C1 segment of cervical spinal cord (tissue), 14 donors: ENCODE measurements around the gene ANGEL1.
A peak's percentile ranks its signal among the peaks of the same experiment; 100 is the strongest.

Experiments used
- DNase-seq, 14 donors: peaks; one replicate each; lab custom pipeline; 2025; lab: John Stamatoyannopoulos, UW

The ANGEL1 gene

DNA sequence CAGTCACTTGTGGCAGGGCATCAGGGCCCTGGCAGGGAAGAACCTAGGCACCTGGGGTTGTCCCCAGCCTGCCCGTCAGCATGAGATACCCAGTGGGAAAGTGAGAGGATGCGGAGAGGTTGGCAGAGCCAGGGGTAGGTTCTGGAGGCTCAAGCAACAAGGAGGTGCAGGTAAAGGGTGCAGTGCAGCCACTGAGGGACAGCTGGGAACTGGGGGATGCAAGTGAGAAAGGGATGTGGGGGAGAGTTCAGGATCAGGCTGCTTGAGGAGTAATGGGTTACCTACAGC, 32.7 kb downstream of the ANGEL1 start:
- DNase-seq: no peak

- DNase-seq: no peak
Observed at GRCh38 chr14:76779221-76780057, 33.2 kb downstream of the ANGEL1 start.

DNA sequence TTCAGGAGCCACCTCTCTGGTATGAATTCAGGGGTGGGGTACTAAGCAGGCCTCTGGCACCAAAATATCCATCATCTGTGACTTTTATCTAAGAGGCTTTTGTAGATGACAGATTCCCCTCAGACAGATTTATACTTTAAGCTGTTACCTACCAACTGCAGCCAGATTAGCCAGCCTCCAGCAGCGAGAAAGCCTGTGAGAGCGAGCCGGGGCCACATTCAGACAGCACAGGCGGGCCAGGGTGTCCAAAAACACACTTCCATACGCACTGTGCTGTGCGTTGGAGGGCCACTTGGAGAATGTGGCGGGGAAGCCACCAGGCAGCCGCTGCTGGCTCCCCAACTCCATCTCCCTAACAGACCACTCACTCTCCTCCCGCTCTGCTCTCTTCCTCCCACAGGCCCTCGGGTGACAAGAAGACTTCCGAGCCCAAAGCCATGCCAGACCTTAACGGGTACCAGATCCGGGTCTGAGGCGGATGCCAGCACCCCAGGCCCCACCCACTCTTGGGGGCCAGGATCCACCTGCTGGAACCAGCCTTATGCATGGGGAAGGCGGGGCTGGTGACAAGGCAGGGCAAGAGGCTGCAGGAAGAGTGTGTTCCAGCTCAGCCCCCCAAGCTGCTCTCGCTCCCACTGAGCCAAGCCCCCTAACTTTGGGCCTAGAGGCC, 34.0 kb downstream of the ANGEL1 start:
- no peak for DNase-seq

DNA sequence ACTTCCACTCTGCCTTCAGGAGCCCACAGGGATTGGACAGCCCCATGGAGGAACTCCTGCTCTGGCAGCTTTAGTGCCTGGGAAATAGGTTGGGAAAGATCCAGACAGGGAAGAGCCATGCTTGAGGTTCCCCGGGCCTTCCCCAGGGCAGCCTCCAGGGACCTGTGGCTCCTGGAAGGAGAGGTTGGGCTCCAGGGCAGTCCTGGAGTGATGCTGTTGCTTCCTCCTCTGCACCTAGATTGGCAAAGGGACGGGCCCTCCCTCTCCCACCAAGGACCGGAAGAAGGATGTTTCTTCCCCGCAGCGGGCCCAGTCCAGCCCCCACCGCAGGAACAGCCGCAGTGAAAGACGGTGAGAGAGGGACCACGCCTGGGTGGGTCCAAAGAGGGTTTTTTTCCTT, 35.0 kb downstream of the ANGEL1 start:
- DNase-seq: no peak

DNA sequence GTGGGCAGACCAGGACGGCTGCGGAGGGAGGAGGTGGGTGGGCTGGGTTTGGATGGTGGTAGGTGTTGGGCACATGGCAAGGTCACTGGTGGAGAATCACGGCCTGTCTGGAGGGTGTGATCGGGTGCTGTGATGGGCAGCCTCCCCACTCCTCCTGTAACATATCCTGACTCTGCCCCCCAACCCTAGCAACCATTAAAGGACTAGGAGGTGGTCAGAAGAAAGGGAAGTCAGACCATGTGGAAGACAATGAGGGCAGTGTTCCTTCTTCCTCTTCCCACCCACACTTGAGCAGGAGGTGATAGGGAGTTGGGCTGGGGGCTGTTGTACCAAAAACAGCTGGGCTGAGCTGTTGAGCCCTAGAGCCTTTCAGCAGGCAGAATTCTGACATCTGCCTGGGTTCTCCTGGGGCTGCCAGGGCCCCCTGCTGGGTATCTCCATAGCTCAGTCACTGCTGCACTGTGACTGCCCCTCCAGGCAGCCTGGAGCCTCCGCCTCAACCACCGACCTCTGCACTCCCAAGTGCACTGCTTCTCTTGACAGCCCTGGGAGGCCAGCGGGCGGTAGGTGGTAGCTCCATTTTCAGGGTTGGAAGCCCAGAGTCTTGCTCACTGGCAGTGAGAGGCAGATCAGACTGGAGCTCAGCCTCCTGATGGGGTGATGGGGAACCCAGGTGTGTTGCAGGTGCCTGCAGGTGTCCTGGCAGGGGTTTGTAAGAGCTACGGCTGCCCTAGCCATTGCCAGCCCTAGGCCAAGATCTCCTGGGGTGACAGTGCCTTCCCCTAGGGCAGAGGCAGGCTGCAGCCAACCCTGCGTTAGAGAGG, 36.0 kb downstream of the ANGEL1 start:
- DNase-seq: no peak

DNA sequence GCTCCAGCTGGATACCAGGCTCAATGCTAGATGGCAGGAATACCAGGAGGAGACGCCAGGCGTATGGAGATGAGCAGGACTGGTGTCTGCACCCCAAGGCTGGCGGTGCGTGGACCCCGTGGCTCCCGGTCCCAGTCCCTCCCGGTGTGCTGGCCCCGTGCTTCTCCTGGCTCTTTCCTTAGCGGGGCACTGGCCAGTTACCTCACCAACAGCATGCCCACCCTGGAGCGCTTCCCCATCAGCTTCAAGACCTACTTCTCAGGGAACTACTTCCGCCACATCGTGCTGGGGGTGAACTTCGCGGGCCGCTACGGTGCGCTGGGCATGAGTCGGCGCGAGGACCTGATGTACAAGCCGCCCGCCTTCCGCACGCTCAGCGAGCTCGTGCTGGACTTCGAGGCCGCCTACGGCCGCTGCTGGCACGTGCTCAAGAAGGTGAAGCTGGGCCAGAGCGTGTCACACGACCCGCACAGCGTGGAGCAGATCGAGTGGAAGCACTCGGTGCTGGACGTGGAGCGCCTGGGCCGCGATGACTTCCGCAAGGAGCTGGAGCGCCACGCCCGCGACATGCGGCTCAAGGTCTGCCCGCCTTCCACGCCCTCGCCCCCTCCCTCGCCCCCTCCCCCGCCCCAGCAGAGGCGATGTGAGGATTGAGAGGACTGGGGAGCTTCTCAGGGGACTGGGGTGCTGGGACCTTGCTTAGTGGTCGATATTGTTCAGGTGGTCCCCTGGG, 36.8 kb downstream of the ANGEL1 start:
- no peak for DNase-seq

- no peak for DNase-seq
Observed at GRCh38 chr14:76774821-76775694, 37.6 kb downstream of the ANGEL1 start.

- no peak for DNase-seq
Observed at GRCh38 chr14:76773956-76774820, 38.5 kb downstream of the ANGEL1 start.

DNA sequence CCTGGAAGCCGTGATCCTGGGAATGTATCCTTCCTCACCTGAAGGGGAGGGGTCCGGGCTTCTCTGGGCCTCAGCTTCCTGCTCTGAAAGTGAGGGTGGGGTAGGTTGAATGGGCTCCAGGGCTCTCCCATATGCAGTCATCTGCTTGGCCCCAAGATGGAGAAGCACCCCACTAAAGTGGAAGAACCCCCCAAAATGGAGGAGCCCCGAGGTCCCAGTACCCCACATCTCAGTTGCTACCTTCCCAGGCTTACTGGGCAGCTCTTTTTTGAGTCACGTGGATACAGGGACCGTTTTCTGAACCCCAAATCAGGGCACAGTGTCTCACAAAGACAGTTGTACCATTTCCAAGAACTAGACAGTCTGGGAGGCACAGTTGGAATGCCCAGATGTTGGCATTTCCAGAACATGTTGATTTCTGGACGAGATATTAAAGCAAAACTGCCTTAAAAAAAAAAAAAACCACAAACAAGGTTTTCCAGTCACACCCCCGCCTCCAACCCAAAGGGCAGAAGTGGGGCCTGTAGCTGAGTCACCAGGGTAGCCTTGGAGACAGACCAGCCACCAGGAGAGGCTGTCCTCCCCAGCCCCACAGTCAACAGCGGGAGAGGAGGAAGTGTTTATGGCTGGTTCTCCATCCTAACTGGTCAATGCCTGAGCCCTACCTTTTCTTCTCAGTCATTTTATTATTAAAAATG, 39.3 kb downstream of the ANGEL1 start:
- peak in 5 of 14 donors; percentile 29 to 77 (median 47) for DNase-seq

GRCh38 chr14:76772300-76773187, 40.1 kb downstream of the ANGEL1 start:
- peak in 5 of 14 donors; percentile 61 to 69 (median 67) for DNase-seq

DNA sequence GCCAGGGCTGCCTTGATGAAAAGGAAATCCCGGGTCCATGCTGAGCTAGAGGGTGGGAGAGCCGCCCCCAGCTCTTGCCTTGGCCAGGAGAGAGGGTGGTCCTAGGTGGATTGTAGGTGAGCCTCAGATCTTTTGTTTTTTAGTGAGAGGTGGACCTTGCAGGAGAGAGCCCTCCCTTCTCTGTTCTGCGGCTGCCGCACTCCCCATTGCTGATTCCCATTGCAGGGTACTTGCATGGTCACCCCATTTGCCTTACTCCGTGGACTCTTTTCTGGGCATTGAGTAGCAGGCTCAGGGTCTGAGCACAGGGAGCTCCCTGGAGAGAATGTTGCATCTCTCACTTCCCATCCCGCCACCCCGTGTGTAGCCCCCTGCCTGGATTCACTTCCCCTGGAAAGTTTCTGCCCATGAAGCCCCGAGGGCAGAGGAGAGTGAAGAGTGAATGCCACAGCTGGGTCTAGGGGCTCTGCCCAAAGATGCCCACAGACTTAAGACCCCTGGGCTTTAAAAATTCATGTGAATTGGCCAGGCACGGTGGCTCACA, 41.2 kb downstream of the ANGEL1 start:
- no peak for DNase-seq

GRCh38 chr14:76770521-76771436, 41.9 kb downstream of the ANGEL1 start:
- peak in 1 of 14 donors; percentile 34 for DNase-seq

DNA sequence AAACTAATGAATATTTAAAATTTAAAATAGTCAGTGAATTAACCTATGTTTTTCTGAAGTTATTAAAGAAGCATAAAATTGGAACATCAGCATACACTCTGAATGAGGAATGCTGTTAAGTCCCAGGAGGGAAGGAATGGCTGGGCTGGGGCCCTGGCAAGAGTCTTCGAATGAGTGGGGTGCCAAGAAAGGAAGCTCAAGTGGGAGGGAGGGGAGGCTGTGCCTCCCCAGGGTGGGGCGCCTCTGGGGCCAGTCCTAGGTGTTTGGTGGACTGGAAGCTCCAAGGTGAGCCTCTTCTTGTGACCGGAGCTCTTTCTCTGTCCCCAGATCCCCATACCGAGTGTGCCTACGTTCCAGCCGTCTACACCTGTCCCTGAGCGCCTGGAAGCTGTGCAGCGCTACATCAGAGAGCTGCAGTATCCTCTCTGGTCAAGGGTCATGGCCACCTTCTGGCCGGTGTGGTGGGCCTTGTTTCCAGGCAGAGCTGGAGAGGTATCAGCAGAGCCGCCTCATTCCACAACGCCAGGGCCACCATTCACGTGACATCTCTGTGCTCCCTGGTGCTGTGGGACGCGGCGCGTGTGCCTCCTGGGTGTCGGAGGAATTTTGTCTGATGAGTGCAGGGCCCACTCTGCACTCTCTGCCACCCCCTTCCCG, 42.9 kb downstream of the ANGEL1 start:
- no peak for DNase-seq

- DNase-seq: no peak
Observed at GRCh38 chr14:76768671-76769500, 43.8 kb downstream of the ANGEL1 start.
